ENCODE measurements around the gene PLA2R1.

- TF ChIP-seq GABPA (IDR thresholded peaks at IDR 0.05; ENCODE audit: low read depth) (no peak), PAX5 (IDR thresholded peaks at IDR 0.05; ENCODE audit: borderline replicate concordance, low read depth, low read length) (no peak), ATF7 (IDR thresholded peaks at IDR 0.05; ENCODE audit: low read depth) (no peak), CTCF (IDR thresholded peaks at IDR 0.05 in 2 of 3, conservative IDR thresholded peaks at IDR 0.05 in 1 of 3; ENCODE audit: control insufficient read depth in 2 of 3, extremely low read depth in 1 of 3, insufficient read depth in 1 of 3, low read depth in 3 of 3, low read length in 3 of 3) (no peak), CREB1 (IDR thresholded peaks at IDR 0.05; ENCODE audit: low read depth) (no peak), PKNOX1 (IDR thresholded peaks at IDR 0.05) (no peak), NR2C2 (IDR thresholded peaks at IDR 0.05; ENCODE audit: borderline replicate concordance, control insufficient read depth, insufficient read length, low read depth) (no peak), RCOR1 (conservative IDR thresholded peaks at IDR 0.05; ENCODE audit: low read depth, low read length) (no peak), CBX5 (IDR thresholded peaks at IDR 0.05; ENCODE audit: low read depth) (no peak)
Observed at GRCh38 chr2:159891267-159891588, 171.2 kb downstream of the PLA2R1 start.
